ENCODE measurements around the gene EHHADH. TPM values are rescaled to one million over a fixed set of nuclear protein-coding genes. Genes with fewer than 3 reads are reported as not detected.

Gene EHHADH
- total and polyA plus RNA-seq, 2 experiments from 2014 or later = 2.5 to 6.0 TPM

- no peak overlapping the region for H3K4me3 ChIP-seq
- no peaks in the 10 kb centered on the region for H3K9me3 Mint-ChIP-seq
- H2AFZ ChIP-seq = no peak overlapping the region
- H3F3A ChIP-seq (replicated peaks; ENCODE audit: low read depth) = no peaks in the 10 kb centered on the region
- H3K27ac Mint-ChIP-seq = no peak overlapping the region
- DNase-seq (ENCODE audit: low spot score) (no peak), ATAC-seq (no peak)
- H3K9me2 ChIP-seq (ENCODE audit: insufficient read depth) = no peaks in the 10 kb centered on the region
- H3K36me3 ChIP-seq (ENCODE audit: insufficient read depth) = no peaks in the 10 kb centered on the region
- peaks cover 13% of the 10 kb centered on the region; the same call in 2 of the 3 replicates for H3K4me1 Mint-ChIP-seq
- peaks cover 5% of the 10 kb centered on the region for H3K4me1 ChIP-seq (ENCODE audit: insufficient read depth)
- H3K27me3 ChIP-seq (ENCODE audit: insufficient read depth) = no peaks in the 10 kb centered on the region
- no peak for TF ChIP-seq EZH2 (IDR thresholded peaks at IDR 0.05; ENCODE audit: low read depth, unreplicated experiment)
- H4K20me1 ChIP-seq (replicated peaks; ENCODE audit: insufficient read depth) = no peaks in the 10 kb centered on the region
- no peaks in the 10 kb centered on the region for H3K79me2 ChIP-seq (replicated peaks; ENCODE audit: insufficient read depth)
- no peak overlapping the region for H3K4me2 ChIP-seq
- no peaks in the 10 kb centered on the region for H3K36me3 Mint-ChIP-seq (ENCODE audit: low read depth)
- no peaks in the 10 kb centered on the region for H3K27me3 Mint-ChIP-seq (ENCODE audit: insufficient read depth, low read depth, poor library complexity)
- no peak overlapping the region for H3K27ac ChIP-seq (ENCODE audit: low read depth)
- H3K4me3 Mint-ChIP-seq = no peak overlapping the region
Measured at GRCh38 chr3:185212559-185212958, 41.3 kb downstream of the EHHADH start.

GRCh38 chr3:185212086-185212485, 41.8 kb downstream of the EHHADH start:
- H3K4me1 ChIP-seq (ENCODE audit: insufficient read depth) = peaks cover 5% of the 10 kb centered on the region
- no peak overlapping the region for H3K4me3 Mint-ChIP-seq
- no peaks in the 10 kb centered on the region for H3K79me2 ChIP-seq (replicated peaks; ENCODE audit: insufficient read depth)
- no peak overlapping the region for H3K4me3 ChIP-seq
- no peaks in the 10 kb centered on the region for H3K9me2 ChIP-seq (ENCODE audit: insufficient read depth)
- no peaks in the 10 kb centered on the region for H3K27me3 ChIP-seq (ENCODE audit: insufficient read depth)
- no peak for DNase-seq (ENCODE audit: low spot score)
- peaks cover 10% of the 10 kb centered on the region; the same call in 2 of the 3 replicates for H3K4me1 Mint-ChIP-seq
- H4K20me1 ChIP-seq (replicated peaks; ENCODE audit: insufficient read depth) = no peaks in the 10 kb centered on the region
- H3K27ac ChIP-seq (ENCODE audit: low read depth) = no peak overlapping the region
- H3K4me2 ChIP-seq = no peak overlapping the region
- H2AFZ ChIP-seq = no peak overlapping the region
- H3K9me3 Mint-ChIP-seq = no peaks in the 10 kb centered on the region
- no peak overlapping the region for H3K27ac Mint-ChIP-seq
- H3K27me3 Mint-ChIP-seq (ENCODE audit: insufficient read depth, low read depth, poor library complexity) = no peaks in the 10 kb centered on the region
- no peaks in the 10 kb centered on the region for H3F3A ChIP-seq (replicated peaks; ENCODE audit: low read depth)
- H3K36me3 ChIP-seq (ENCODE audit: insufficient read depth) = no peaks in the 10 kb centered on the region
- H3K36me3 Mint-ChIP-seq (ENCODE audit: low read depth) = no peaks in the 10 kb centered on the region
- no peak for ATAC-seq
- TF ChIP-seq EZH2 (IDR thresholded peaks at IDR 0.05; ENCODE audit: low read depth, unreplicated experiment) (no peak), ZNF114 (CRISPR knock-in tag; IDR thresholded peaks at IDR 0.05) (no peak), REST (IDR thresholded peaks at IDR 0.05; ENCODE audit: unreplicated experiment) (no peak), CREB1 (CRISPR knock-in tag; IDR thresholded peaks at IDR 0.05; ENCODE audit: low read depth) (no peak), ZNF331 (CRISPR knock-in tag; IDR thresholded peaks at IDR 0.05; ENCODE audit: low read depth) (no peak), CTCF (conservative IDR thresholded peaks at IDR 0.05; ENCODE audit: low read depth in 2 of 2) (no peak), NANOG (IDR thresholded peaks at IDR 0.05; ENCODE audit: borderline replicate concordance) (no peak), ZNF462 (CRISPR knock-in tag; IDR thresholded peaks at IDR 0.05) (no peak), STAT1 (IDR thresholded peaks at IDR 0.05; ENCODE audit: unreplicated experiment) (no peak), EZH2phosphoT487 (IDR thresholded peaks at IDR 0.05; ENCODE audit: unreplicated experiment) (no peak), JUNB (IDR thresholded peaks at IDR 0.05; ENCODE audit: unreplicated experiment) (no peak)

Data from GM23338 (cell line).